ENCODE measurements around the gene CHRNE. TPM values are rescaled to one million over a fixed set of nuclear protein-coding genes. Genes with fewer than 3 reads are reported as not detected.

CHRNE gene
- total RNA-seq, result 0.46 TPM

GRCh38 chr17:4903051-4903818 lies at the start of gene CHRNE:
Gene CHRNE (minus strand): TSS chr17:4903098. CDS start chr17:4903063, 35 bp downstream.

GRCh38 chr17:4950746-4951204 lies 47.9 kb upstream of the CHRNE start, which contains the start of gene ENO3:
Gene ENO3 (plus strand): TSS chr17:4951119. CDS start chr17:4951830, 711 bp downstream.

GRCh38 chr17:4948166-4948930 lies 45.5 kb upstream of the CHRNE start, which contains the start of gene PFN1:
Gene PFN1 (minus strand): TSS chr17:4948530. CDS start chr17:4948394, 136 bp downstream.

GRCh38 chr17:4939796-4940554 lies 37.1 kb upstream of the CHRNE start, which contains the start of the genes RNF167 and SLC25A11:
Gene RNF167 (plus strand): TSS chr17:4940268. CDS start chr17:4940910, 642 bp downstream.
Gene SLC25A11 (minus strand): TSS chr17:4940046. CDS start chr17:4939910, 136 bp downstream.

GRCh38 chr17:4931963-4932362 lies 29.1 kb upstream of the CHRNE start, which contains the start of gene GP1BA:
Gene GP1BA (plus strand): TSS chr17:4932277. CDS start chr17:4932605, 328 bp downstream.

DNA sequence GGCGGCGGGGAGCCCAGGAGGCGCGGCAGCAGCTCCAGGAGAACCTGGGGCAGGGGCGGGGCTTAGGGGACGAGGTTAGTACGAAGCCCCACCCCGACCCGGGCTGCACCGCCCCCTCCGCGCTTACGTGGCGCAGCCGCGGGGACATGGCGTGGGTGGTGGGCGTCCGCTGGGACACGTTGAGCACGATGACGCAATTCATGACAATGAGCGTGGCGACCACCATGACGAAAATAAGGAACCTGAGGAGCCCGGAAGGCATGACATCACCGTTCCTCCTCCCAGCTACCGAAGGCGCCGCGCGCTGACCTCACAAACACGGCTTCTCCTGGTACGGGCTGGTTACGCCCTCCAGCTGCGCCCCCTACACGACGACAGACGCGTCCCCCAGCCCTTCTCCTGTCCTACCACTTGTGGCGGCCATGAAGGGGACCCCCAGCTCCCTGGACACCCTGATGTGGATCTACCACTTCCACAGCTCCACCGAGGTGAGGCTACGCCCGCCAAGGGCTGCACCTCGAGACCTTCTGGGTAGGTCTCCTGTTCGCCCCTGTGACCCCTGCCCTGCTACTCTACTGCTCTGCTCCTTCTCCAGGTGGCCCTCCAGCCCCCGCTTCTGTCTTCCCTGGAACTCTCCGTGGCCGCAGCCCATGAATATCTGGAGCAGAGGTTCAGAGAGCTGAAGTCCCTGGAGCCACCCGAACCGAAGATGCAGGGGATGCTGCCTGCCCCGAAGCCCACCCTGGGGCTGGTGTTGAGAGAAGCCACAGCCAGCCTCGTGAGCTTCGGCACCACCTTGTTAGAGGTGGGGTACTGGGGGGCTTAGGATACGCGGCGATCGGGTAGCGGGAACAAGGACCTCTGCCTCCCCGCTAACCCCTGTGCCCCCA lies 3.3 kb downstream of the CHRNE start, which contains the start of gene C17orf107:
C17orf107 (plus strand) TSS at position 196 of the 890 bp plus-strand sequence; CDS start at position 423, 227 bp downstream.

Other genes starting within 250 kb of the CHRNE start
- gene PELP1, start 199.0 kb downstream of the CHRNE start, total RNA-seq, result 31.1 TPM
- gene ARRB2, start 192.5 kb downstream of the CHRNE start, total RNA-seq, result 16.4 TPM
- 8.3 TPM for gene MED11, start 171.7 kb downstream of the CHRNE start, total RNA-seq
- gene ZMYND15, start 163.3 kb downstream of the CHRNE start, total RNA-seq, result 0.23 TPM
- gene CXCL16, start 163.2 kb downstream of the CHRNE start, total RNA-seq, result 1.8 TPM
- not detected for gene TM4SF5, start 131.2 kb downstream of the CHRNE start, total RNA-seq
- gene VMO1, start 116.7 kb downstream of the CHRNE start, total RNA-seq, result 0.69 TPM
- gene GLTPD2, start 114.1 kb downstream of the CHRNE start, total RNA-seq, result not detected
- 111 TPM for gene PSMB6, start 106.9 kb downstream of the CHRNE start, total RNA-seq
- 10.8 TPM for gene PLD2, start 95.9 kb downstream of the CHRNE start, total RNA-seq
- gene MINK1, start 69.8 kb downstream of the CHRNE start, total RNA-seq, result 29.3 TPM
- 3.0 TPM for gene C17orf107, start 3.6 kb downstream of the CHRNE start, total RNA-seq
- gene GP1BA, start 29.2 kb upstream of the CHRNE start, total RNA-seq, result not detected
- gene SLC25A11, start 36.9 kb upstream of the CHRNE start, total RNA-seq, result 51.2 TPM
- gene RNF167, start 37.2 kb upstream of the CHRNE start, total RNA-seq, result 25.8 TPM
- 78.0 TPM for gene PFN1, start 45.4 kb upstream of the CHRNE start, total RNA-seq
- gene ENO3, start 48.0 kb upstream of the CHRNE start, total RNA-seq, result 1.8 TPM
- gene SPAG7, start 64.7 kb upstream of the CHRNE start, total RNA-seq, result 40.4 TPM
- 11.8 TPM for gene CAMTA2, start 84.6 kb upstream of the CHRNE start, total RNA-seq
- 0.69 TPM for gene INCA1, start 94.4 kb upstream of the CHRNE start, total RNA-seq
- gene KIF1C, start 94.9 kb upstream of the CHRNE start, total RNA-seq, result 13.8 TPM
- not detected for gene SLC52A1, start 132.3 kb upstream of the CHRNE start, total RNA-seq
- 15.7 TPM for gene ZFP3, start 175.4 kb upstream of the CHRNE start, total RNA-seq
- gene ZNF232, start 208.8 kb upstream of the CHRNE start, total RNA-seq, result 14.3 TPM
- gene USP6, start 212.9 kb upstream of the CHRNE start, total RNA-seq, result 0.23 TPM